GM23248 (cell line): Measurements from ENCODE around the gene PYCR2.

Experiments used
- EZH2 ChIP-seq: fragments of 200-600 bp; sonication (generic); IDR thresholded peaks from 2 replicates; pipeline ENCODE4 v1.6.1; 2018; ENCODE audit warnings: antibody characterized with exemption, mild to moderate bottlenecking; ENCODE audit not compliant: insufficient read depth, poor library complexity, severe bottlenecking
- EZH2phosphoT487 ChIP-seq: fragments of 200-600 bp; sonication (generic); IDR thresholded peaks from 2 replicates; pipeline ENCODE4 v1.6.1; 2018; ENCODE audit warnings: antibody characterized with exemption, moderate library complexity, mild to moderate bottlenecking, low read depth; ENCODE audit not compliant: insufficient read depth

DNA sequence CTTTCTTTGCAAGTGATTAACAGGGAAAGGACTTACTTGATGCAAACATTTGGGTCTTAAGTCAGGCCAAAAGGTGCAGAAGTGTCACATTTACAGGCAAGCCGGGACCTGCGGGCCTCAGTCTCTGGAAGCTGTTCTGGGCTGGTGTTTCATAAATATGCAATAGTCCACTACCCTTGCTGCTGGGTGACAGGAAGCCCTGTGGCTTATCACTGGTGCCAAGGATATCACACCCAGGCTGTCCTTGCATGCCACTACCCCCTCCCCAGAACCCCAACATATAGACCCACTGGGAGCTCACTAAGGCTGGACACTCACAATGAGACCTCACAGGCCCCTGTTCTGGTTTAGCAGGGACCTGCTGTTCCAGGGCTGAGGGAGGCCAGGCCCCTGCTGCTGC, 20.3 kb upstream of the PYCR2 start:
- TF ChIP-seq EZH2 (no peak), EZH2phosphoT487 (no peak)
